ENCODE measurements around the gene GTPBP4.
"Not testable (repeated sequence)": the region's sequence is repeated elsewhere in the genome, so short reads cannot be mapped to it uniquely, and the experiment has no call there.

GTPBP4 gene

GRCh38 chr10:988667-989545, 672 bp downstream of the GTPBP4 start:
- DNase-seq (ENCODE audit: low read depth, low spot score), result no peak

- DNase-seq (ENCODE audit: low read depth, low spot score), result no peak
Measured at GRCh38 chr10:990808-991207, 2.6 kb downstream of the GTPBP4 start.

- no peak for DNase-seq (ENCODE audit: low read depth, low spot score)
Measured at GRCh38 chr10:992467-992866, 4.2 kb downstream of the GTPBP4 start.

- DNase-seq (ENCODE audit: low read depth, low spot score), result no peak
Measured at GRCh38 chr10:992871-993270, 4.6 kb downstream of the GTPBP4 start.

- no peak for DNase-seq (ENCODE audit: low read depth, low spot score)
Measured at GRCh38 chr10:994836-995558, 6.8 kb downstream of the GTPBP4 start.

- no peak for DNase-seq (ENCODE audit: low read depth, low spot score)
Measured at GRCh38 chr10:995559-995926, 7.3 kb downstream of the GTPBP4 start.

GRCh38 chr10:996031-996430, 7.8 kb downstream of the GTPBP4 start:
- no peak for DNase-seq (ENCODE audit: low read depth, low spot score)

GRCh38 chr10:997266-998022, 9.2 kb downstream of the GTPBP4 start:
- DNase-seq (ENCODE audit: low read depth, low spot score), result no peak

GRCh38 chr10:1002425-1003006, 14.3 kb downstream of the GTPBP4 start:
- DNase-seq (ENCODE audit: low read depth, low spot score), result no peak

- no peak for DNase-seq (ENCODE audit: low read depth, low spot score)
Measured at GRCh38 chr10:1003884-1004670, 15.8 kb downstream of the GTPBP4 start.

GRCh38 chr10:1006573-1006972, 18.3 kb downstream of the GTPBP4 start:
- DNase-seq (ENCODE audit: low read depth, low spot score), result no peak

GRCh38 chr10:1007583-1007982, 19.3 kb downstream of the GTPBP4 start:
- DNase-seq (ENCODE audit: low read depth, low spot score), result no peak

GRCh38 chr10:1009071-1009494, 20.8 kb downstream of the GTPBP4 start:
- DNase-seq (ENCODE audit: low read depth, low spot score), result no peak

- DNase-seq (ENCODE audit: low read depth, low spot score), result not testable (repeated sequence)
Measured at GRCh38 chr10:1009947-1010346, 21.7 kb downstream of the GTPBP4 start.

- no peak for DNase-seq (ENCODE audit: low read depth, low spot score)
Measured at GRCh38 chr10:1010703-1011102, 22.5 kb downstream of the GTPBP4 start.

GRCh38 chr10:1011696-1012095, 23.5 kb downstream of the GTPBP4 start:
- no peak for DNase-seq (ENCODE audit: low read depth, low spot score)

- no peak for DNase-seq (ENCODE audit: low read depth, low spot score)
Measured at GRCh38 chr10:1015688-1016087, 27.5 kb downstream of the GTPBP4 start.

- DNase-seq (ENCODE audit: low read depth, low spot score), result no peak
Measured at GRCh38 chr10:1019362-1019761, 31.1 kb downstream of the GTPBP4 start.

- DNase-seq (ENCODE audit: low read depth, low spot score), result no peak
Measured at GRCh38 chr10:1020460-1020859, 32.2 kb downstream of the GTPBP4 start.

GRCh38 chr10:1020958-1021357, 32.7 kb downstream of the GTPBP4 start:
- no peak for DNase-seq (ENCODE audit: low read depth, low spot score)

- DNase-seq (ENCODE audit: low read depth, low spot score), result no peak
Measured at GRCh38 chr10:1022413-1022812, 34.2 kb downstream of the GTPBP4 start.
